Measurements from ENCODE around the gene CCL3. TPM values are rescaled to one million over a fixed set of nuclear protein-coding genes. Genes with fewer than 3 reads are reported as not detected.
"Not testable (repeated sequence)": the region's sequence is repeated elsewhere in the genome, so short reads cannot be mapped to it uniquely, and the experiment has no call there.

Gene CCL3
- total RNA-seq, 1 donor from 2014 or later, result 2.9 TPM

DNA sequence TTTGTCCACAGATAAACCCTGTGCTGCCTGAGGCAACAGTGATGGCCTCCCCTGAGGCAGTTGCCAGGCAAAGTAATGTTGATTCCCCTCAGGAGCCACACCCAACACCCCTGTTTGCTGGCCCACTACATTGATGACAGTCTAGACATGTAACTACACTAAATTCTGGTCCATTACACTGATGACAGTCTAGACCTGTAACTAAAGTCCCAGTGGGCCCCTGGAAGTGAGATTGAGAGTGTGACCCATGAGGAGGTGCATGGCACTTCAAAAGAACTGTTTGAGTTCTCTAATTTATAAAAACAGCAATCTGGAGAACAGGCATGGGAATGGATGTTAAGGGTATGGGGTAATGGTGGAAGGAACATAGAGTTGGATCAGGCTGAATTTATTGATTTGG lies 22.6 kb upstream of the CCL3 start:
- Histone ChIP-seq H3K4me1 (no peaks in the 10 kb centered on the region), H3K27ac (no peak overlapping the region), H3K27me3 (no peaks in the 10 kb centered on the region), H3K4me3 (no peak overlapping the region), H3K36me3 (no peaks in the 10 kb centered on the region), H3K9me3 (no peaks in the 10 kb centered on the region)
- TF ChIP-seq, protein P1, sequence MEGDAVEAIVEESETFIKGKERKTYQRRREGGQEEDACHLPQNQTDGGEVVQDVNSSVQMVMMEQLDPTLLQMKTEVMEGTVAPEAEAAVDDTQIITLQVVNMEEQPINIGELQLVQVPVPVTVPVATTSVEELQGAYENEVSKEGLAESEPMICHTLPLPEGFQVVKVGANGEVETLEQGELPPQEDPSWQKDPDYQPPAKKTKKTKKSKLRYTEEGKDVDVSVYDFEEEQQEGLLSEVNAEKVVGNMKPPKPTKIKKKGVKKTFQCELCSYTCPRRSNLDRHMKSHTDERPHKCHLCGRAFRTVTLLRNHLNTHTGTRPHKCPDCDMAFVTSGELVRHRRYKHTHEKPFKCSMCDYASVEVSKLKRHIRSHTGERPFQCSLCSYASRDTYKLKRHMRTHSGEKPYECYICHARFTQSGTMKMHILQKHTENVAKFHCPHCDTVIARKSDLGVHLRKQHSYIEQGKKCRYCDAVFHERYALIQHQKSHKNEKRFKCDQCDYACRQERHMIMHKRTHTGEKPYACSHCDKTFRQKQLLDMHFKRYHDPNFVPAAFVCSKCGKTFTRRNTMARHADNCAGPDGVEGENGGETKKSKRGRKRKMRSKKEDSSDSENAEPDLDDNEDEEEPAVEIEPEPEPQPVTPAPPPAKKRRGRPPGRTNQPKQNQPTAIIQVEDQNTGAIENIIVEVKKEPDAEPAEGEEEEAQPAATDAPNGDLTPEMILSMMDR (IDR thresholded peaks at IDR 0.05), result no peak
- TF ChIP-seq POLR2A (IDR thresholded peaks at IDR 0.05) (no peak), POLR2AphosphoS5 (IDR thresholded peaks at IDR 0.05; ENCODE audit: insufficient read depth in 1 of 2, low read depth in 1 of 2) (no peak)
- intact Hi-C loops (cut with DNase I), result no loop called here
- no peak for DNase-seq (ENCODE audit: extremely low spot score in 2 of 2)

DNA sequence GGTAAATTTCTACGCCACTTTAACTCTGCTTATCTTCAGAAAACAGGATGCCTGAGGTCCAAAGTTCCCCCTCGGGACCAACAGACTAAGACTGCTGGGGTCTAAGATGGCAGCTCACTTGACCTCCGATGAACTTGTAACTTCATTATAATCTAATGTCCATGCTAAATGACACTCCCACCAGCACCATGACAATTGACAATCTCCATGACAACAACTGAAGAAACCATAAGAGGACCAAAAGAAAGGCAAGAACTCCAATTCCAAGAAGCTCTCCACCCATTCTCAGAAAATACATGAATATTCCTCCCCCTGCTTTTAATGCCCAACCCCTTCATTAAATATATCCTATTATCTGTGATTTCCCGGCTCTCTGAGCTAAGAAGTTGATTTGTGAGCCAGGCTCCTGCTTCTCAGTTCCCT lies 21.1 kb upstream of the CCL3 start:
- TF ChIP-seq POLR2AphosphoS5 (IDR thresholded peaks at IDR 0.05; ENCODE audit: insufficient read depth in 1 of 2, low read depth in 1 of 2) (no peak), POLR2A (IDR thresholded peaks at IDR 0.05) (no peak)
- no peaks in the 10 kb centered on the region for H3K36me3 ChIP-seq
- DNase-seq (ENCODE audit: extremely low spot score in 2 of 2), result no peak
- intact Hi-C loops (cut with DNase I), result no loop called here
- H3K4me3 ChIP-seq, result no peak overlapping the region
- H3K27me3 ChIP-seq, result no peaks in the 10 kb centered on the region
- H3K9me3 ChIP-seq, result no peaks in the 10 kb centered on the region
- H3K4me1 ChIP-seq, result no peaks in the 10 kb centered on the region
- H3K27ac ChIP-seq, result no peak overlapping the region

DNA sequence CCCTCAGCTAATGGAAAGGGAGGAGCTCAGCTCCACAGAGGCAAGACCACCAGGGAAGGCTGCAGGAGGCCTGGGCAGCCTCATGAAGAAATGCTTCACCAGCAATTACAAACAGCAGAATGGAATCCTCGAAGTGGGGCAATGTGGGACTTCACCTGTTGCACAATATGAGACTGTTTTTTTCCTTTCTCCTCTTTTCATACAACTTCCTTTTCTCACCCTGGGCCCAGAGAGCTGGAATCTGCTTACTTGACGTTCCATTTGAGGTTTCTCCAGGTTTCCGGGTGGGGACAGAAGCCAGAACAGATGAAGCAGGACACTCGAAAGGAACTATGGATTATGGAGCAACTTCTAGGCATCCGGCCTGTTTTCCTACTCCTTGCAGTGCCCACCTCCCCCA lies 18.3 kb upstream of the CCL3 start:
- H3K36me3 ChIP-seq; intact Hi-C loops (cut with DNase I); H3K9me3 ChIP-seq; H3K4me1 ChIP-seq; DNase-seq (ENCODE audit: extremely low spot score in 2 of 2); H3K27ac ChIP-seq; H3K4me3 ChIP-seq; H3K27me3 ChIP-seq: not testable (repeated sequence)

DNA sequence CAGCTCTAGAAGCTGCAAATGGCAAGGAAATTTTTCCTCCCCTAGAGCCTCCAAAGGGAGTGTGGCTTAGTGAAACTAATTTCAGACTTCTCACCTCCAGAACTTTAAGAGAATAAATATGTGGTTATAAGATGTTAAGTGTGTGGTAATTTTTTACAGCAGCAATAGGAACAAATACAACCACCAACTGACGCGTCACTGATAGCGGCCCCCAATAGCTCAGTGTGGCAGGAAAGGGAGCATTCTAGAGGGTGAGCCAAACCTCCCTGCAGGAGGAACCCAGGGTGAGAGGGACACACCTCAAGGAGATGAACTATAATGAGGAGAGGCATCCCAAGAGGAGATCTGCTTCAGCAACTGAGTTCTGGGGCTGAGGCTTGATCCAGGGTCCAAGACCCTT lies 17.7 kb upstream of the CCL3 start:
- intact Hi-C loops (cut with DNase I), result no loop called here
- Histone ChIP-seq H3K4me3 (no peak overlapping the region), H3K9me3 (no peaks in the 10 kb centered on the region), H3K27me3 (no peaks in the 10 kb centered on the region), H3K36me3 (no peaks in the 10 kb centered on the region), H3K27ac (no peak overlapping the region), H3K4me1 (no peaks in the 10 kb centered on the region)
- TF ChIP-seq POLR2A (IDR thresholded peaks at IDR 0.05) (no peak), POLR2AphosphoS5 (IDR thresholded peaks at IDR 0.05; ENCODE audit: insufficient read depth in 1 of 2, low read depth in 1 of 2) (no peak)
- TF ChIP-seq, protein P1 (IDR thresholded peaks at IDR 0.05), result no peak
- DNase-seq (ENCODE audit: extremely low spot score in 2 of 2), result no peak

DNA sequence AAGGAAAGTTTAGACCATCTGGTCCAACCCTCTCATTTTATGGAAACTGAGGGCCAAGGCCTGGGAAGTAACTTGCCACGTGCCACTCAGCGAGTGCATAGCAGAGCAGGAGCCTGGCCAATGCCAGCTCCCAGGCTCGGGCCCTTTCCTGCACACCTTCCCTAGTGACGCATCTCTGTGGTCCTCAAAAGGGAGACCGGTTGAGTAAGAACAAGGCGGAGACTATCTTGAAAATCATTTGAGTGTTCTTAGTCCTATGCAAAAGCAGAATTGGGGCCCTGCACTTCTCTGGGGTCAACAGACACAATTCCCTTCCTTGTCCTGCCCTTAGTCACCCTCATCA lies 16.5 kb upstream of the CCL3 start:
- no peak overlapping the region for H3K4me3 ChIP-seq
- TF ChIP-seq POLR2AphosphoS5 (IDR thresholded peaks at IDR 0.05; ENCODE audit: insufficient read depth in 1 of 2, low read depth in 1 of 2) (no peak), POLR2A (IDR thresholded peaks at IDR 0.05) (no peak)
- TF ChIP-seq, protein P1 (IDR thresholded peaks at IDR 0.05), result no peak
- H3K36me3 ChIP-seq, result no peaks in the 10 kb centered on the region

DNA sequence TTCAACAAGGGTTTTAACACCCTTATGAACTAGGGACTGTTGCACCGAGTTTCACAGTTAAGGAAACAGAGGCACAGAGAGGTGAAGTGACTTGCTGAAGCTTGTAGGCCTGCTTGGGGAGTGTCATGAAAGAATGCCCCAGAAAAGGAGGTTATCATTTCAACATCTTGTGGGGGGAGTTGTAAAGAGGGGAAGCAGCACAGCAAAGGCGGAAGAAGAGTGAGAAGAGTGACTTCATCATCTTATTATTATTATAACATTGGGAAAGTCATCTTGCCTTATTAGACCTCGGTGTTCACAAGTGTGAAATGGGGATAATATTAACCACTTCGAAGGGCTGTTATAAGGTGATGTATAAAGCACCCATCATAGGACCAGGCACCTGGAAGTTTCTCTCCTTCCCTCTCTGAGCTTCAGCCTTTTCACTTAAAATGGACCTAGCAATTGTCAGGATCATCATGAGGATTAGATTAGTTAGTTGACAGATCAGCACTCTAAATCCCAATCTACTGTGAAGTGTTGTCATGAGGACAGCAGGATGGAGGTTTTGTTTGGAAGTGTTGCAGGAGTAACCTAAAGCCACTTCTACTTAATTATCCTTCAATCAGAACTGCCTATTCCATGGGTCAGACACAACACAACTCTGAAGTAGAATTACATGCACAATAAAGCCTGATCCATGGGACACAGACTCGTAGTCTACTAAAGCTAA lies 16.0 kb upstream of the CCL3 start:
- DNase-seq (ENCODE audit: extremely low spot score in 2 of 2), result no peak
- Histone ChIP-seq H3K4me1 (no peaks in the 10 kb centered on the region), H3K27me3 (no peaks in the 10 kb centered on the region), H3K4me3 (no peak overlapping the region), H3K27ac (no peak overlapping the region), H3K36me3 (no peaks in the 10 kb centered on the region), H3K9me3 (no peaks in the 10 kb centered on the region)
- TF ChIP-seq POLR2A (IDR thresholded peaks at IDR 0.05) (no peak), POLR2AphosphoS5 (IDR thresholded peaks at IDR 0.05; ENCODE audit: insufficient read depth in 1 of 2, low read depth in 1 of 2) (no peak)
- TF ChIP-seq, protein P1 (IDR thresholded peaks at IDR 0.05), result no peak
- intact Hi-C loops (cut with DNase I), result no loop called here

More for the DNA sequence above, 16.5 kb upstream of the CCL3 start:
- H3K27ac ChIP-seq, result no peak overlapping the region
- no peaks in the 10 kb centered on the region for H3K4me1 ChIP-seq
- no peaks in the 10 kb centered on the region for H3K27me3 ChIP-seq
- no peaks in the 10 kb centered on the region for H3K9me3 ChIP-seq
- intact Hi-C loops (cut with DNase I), result no loop called here
- no peak for DNase-seq (ENCODE audit: extremely low spot score in 2 of 2)
